HCT116 (cell line): ENCODE data around the gene PPEF2. TPM values are rescaled to one million over a fixed set of nuclear protein-coding genes. Genes with fewer than 3 reads are reported as not detected.

ENCODE experiments used
- ATAC-seq: fragments of 200-7000 bp; cut with Tn5 transposase; 2 replicates; pipeline ENCODE4 v1.9.1; 2020; ENCODE audit warnings: mild to moderate bottlenecking, moderate library complexity
- BruUV-seq: library from RNA; stranded (reverse); fragments of 400-500 nt; replicated peaks from 2 replicates; lab custom pipeline; 2021; lab: Mats Ljungman, UMichigan
- CTCF ChIA-PET: fragments of 300-600 bp; sonication (Branson Sonifier 250); formaldehyde crosslinking; loops from one replicate; lab custom pipeline; 2021; ENCODE audit warnings: antibody characterized with exemption; lab: Charles Lee
- POLR2A ChIA-PET: fragments of 300-600, 350-600 bp; sonication (Branson Sonifier 250); formaldehyde crosslinking; loops from one replicate; lab custom pipeline; 2021; ENCODE audit warnings: antibody characterized with exemption; lab: Charles Lee
- RAD21 ChIA-PET, 2 experiments: fragments of 300-600 bp; sonication (Branson Sonifier 250); formaldehyde crosslinking; loops; one replicate each; lab custom pipeline; 2023; ENCODE audit warnings: low total read pairs in 2 of 2; ENCODE audit not compliant: uncharacterized antibody in 2 of 2, unreplicated experiment in 2 of 2, low non-redundant PET in 1 of 2; lab: Charles Lee
- DNase-seq: peaks from one replicate; pipeline ENCODE4 v3.0.0-alpha.2; 2010; ENCODE audit warnings: low read depth, low spot score
- H2AFZ ChIP-seq: fragments of 200-600 bp; shearing (Covaris generic), sonication (generic); 2 replicates; pipeline ENCODE4 v1.6.1; 2017; ENCODE audit warnings: low read depth, mixed run types, mixed read lengths, antibody characterized with exemption, low read length; ENCODE audit not compliant: poor library complexity, severe bottlenecking
- H3K27ac ChIP-seq: 2 replicates; pipeline ENCODE4 v1.5.1; 2012; ENCODE audit warnings: low read depth, low read length
- H3K27me3 ChIP-seq: fragments of 200-600 bp; sonication (generic); 2 replicates; pipeline ENCODE4 v1.6.1; 2016; ENCODE audit warnings: mixed run types, low read length, mixed read lengths; ENCODE audit not compliant: insufficient read depth
- H3K36me3 ChIP-seq, 2 experiments: fragments of 200-500 bp in 1 of 2; fragments of 200-600 bp in 1 of 2; sonication (Bioruptor generic) in 1 of 2; sonication (generic) in 1 of 2; 2 replicates each; pipeline versions ENCODE4 v1.5.1 to v1.6.1; 2014 to 2016; ENCODE audit warnings: low read length in 2 of 2, inconsistent platforms in 1 of 2, mixed read lengths in 1 of 2, mixed run types in 1 of 2; ENCODE audit not compliant: insufficient read depth in 2 of 2, control insufficient read depth in 1 of 2
- H3K4me1 ChIP-seq, 2 experiments: fragments of 200-600 bp in 1 of 2; sonication (generic) in 1 of 2; 2 replicates each; pipeline versions ENCODE4 v1.5.1 to v1.6.1; 2012 to 2017; ENCODE audit warnings: low read length in 2 of 2, inconsistent platforms in 1 of 2, mild to moderate bottlenecking in 1 of 2, mixed read lengths in 1 of 2, mixed run types in 1 of 2, moderate library complexity in 1 of 2; ENCODE audit not compliant: insufficient read depth in 2 of 2, control insufficient read depth in 1 of 2
- H3K4me2 ChIP-seq: fragments of 200-600 bp; sonication (generic); 2 replicates; pipeline ENCODE4 v1.6.1; 2017; ENCODE audit warnings: mixed run types, low read length, mixed read lengths
- H3K4me3 ChIP-seq, 2 experiments: fragments of 200-600 bp in 1 of 2; sonication (generic) in 1 of 2; replicated peaks in 1 of 2; 2 replicates each; pipeline ENCODE4 v1.5.1; 2011 to 2016; ENCODE audit warnings: low read length in 2 of 2, control low read depth in 1 of 2, low read depth in 1 of 2, mild to moderate bottlenecking in 1 of 2, mixed read lengths in 1 of 2, mixed run types in 1 of 2
- H3K79me2 ChIP-seq: fragments of 200-600 bp; sonication (generic); 2 replicates; pipeline ENCODE4 v1.6.1; 2017; ENCODE audit warnings: mild to moderate bottlenecking, mixed run types, low read length, moderate library complexity, mixed read lengths; ENCODE audit not compliant: insufficient read depth
- H3K9ac ChIP-seq: fragments of 200-600 bp; sonication (generic); 2 replicates; pipeline ENCODE4 v1.6.1; 2016; ENCODE audit warnings: low read length, mixed read lengths
- H3K9me2 ChIP-seq: fragments of 200-600 bp; sonication (generic), shearing (Covaris generic); 2 replicates; pipeline ENCODE4 v1.6.1; 2017; ENCODE audit warnings: mixed run types, mild to moderate bottlenecking, moderate library complexity; ENCODE audit not compliant: insufficient read depth
- H3K9me3 ChIP-seq, 2 experiments: fragments of 200-500 bp in 1 of 2; fragments of 200-600 bp in 1 of 2; sonication (Bioruptor generic) in 1 of 2; sonication (generic) in 1 of 2; 2 replicates each; pipeline ENCODE4 v1.6.1; 2014 to 2017; ENCODE audit warnings: low read length in 2 of 2, mixed read lengths in 2 of 2, inconsistent platforms in 1 of 2, low read depth in 1 of 2, mild to moderate bottlenecking in 1 of 2, mixed run types in 1 of 2, moderate library complexity in 1 of 2; ENCODE audit not compliant: control insufficient read depth in 1 of 2, insufficient read depth in 1 of 2
- H4K20me1 ChIP-seq: fragments of 200-600 bp; sonication (generic), shearing (Covaris generic); 2 replicates; pipeline ENCODE4 v1.6.1; 2017; ENCODE audit warnings: mixed run types, mild to moderate bottlenecking, moderate library complexity; ENCODE audit not compliant: insufficient read depth
- ATF3 ChIP-seq: IDR thresholded peaks from 2 replicates; pipeline ENCODE4 v1.6.1; 2012
- CEBPB ChIP-seq: IDR thresholded peaks from 2 replicates; pipeline ENCODE4 v1.6.1; 2012; ENCODE audit warnings: low read depth
- CTCF ChIP-seq, 3 experiments: fragments of 200-600 bp in 1 of 3; sonication (generic) in 1 of 3; IDR thresholded peaks in 2 of 3; conservative IDR thresholded peaks in 1 of 3; 2 replicates each; pipeline ENCODE4 v1.5.1; 2012 to 2017; ENCODE audit warnings: low read depth in 2 of 3, low read length in 2 of 3, antibody characterized with exemption in 1 of 3, borderline replicate concordance in 1 of 3, control low read depth in 1 of 3, mild to moderate bottlenecking in 1 of 3, mixed read lengths in 1 of 3, mixed run types in 1 of 3, moderate library complexity in 1 of 3; ENCODE audit not compliant: insufficient read depth in 1 of 3
- ELF1 ChIP-seq: IDR thresholded peaks from 2 replicates; pipeline ENCODE4 v1.6.1; 2012; ENCODE audit warnings: low read depth, borderline replicate concordance
- EZH2 ChIP-seq: fragments of 200-600 bp; sonication (generic); IDR thresholded peaks from 2 replicates; pipeline ENCODE4 v1.6.1; 2017; ENCODE audit warnings: antibody characterized with exemption, mixed run types
- EZH2phosphoT487 ChIP-seq: fragments of 200-600 bp; IDR thresholded peaks from 2 replicates; pipeline ENCODE4 v1.6.1; 2018; ENCODE audit warnings: antibody characterized with exemption, borderline replicate concordance
- POLR2A ChIP-seq: IDR thresholded peaks from 2 replicates; pipeline ENCODE4 v1.7.0; 2011; ENCODE audit warnings: borderline replicate concordance; ENCODE audit not compliant: insufficient read depth, insufficient read length; ENCODE audit errors: extremely low read depth
- POLR2AphosphoS5 ChIP-seq: IDR thresholded peaks from 2 replicates; pipeline ENCODE4 v1.6.1; 2011; ENCODE audit warnings: mild to moderate bottlenecking, low read depth, low read length, moderate library complexity
- RAD21 ChIP-seq: IDR thresholded peaks from 2 replicates; pipeline ENCODE4 v1.6.1; 2012; ENCODE audit warnings: low read depth, mild to moderate bottlenecking
- REST ChIP-seq: IDR thresholded peaks from 2 replicates; pipeline ENCODE4 v1.6.1; 2012; ENCODE audit warnings: low read depth
- SIN3A ChIP-seq: IDR thresholded peaks from 2 replicates; pipeline ENCODE4 v1.6.1; 2012; ENCODE audit warnings: low read depth
- SP1 ChIP-seq: IDR thresholded peaks from 2 replicates; pipeline ENCODE4 v1.6.1; 2012; ENCODE audit warnings: low read depth
- SRF ChIP-seq: IDR thresholded peaks from 2 replicates; pipeline ENCODE4 v1.6.1; 2012; ENCODE audit warnings: low read depth
- TCF7L2 ChIP-seq: IDR thresholded peaks from 2 replicates; pipeline ENCODE4 v1.7.0; 2011; ENCODE audit warnings: borderline replicate concordance, inconsistent platforms; ENCODE audit not compliant: insufficient read depth, insufficient read length; ENCODE audit errors: extremely low read depth
- YY1 ChIP-seq: IDR thresholded peaks from 2 replicates; pipeline ENCODE4 v1.6.1; 2011; ENCODE audit warnings: low read length, low read depth, moderate library complexity, mild to moderate bottlenecking; ENCODE audit not compliant: insufficient replicate concordance; ENCODE audit errors: extremely low read depth
- ZNF274 ChIP-seq: fragments of 200-500 bp; sonication (Bioruptor generic); IDR thresholded peaks from 2 replicates; pipeline ENCODE4 v1.6.1; 2014; ENCODE audit warnings: mild to moderate bottlenecking, low read depth, low read length, inconsistent platforms
- intact Hi-C: fragments of 100-400 bp; cut with micrococcal nuclease; formaldehyde crosslinking; loops from 2 replicates; pipeline ENCODE4 v1.10.0; 2022
- total RNA-seq: library from RNA; stranded (reverse); gene quantifications from one replicate; pipeline ENCODE4 v1.2.1, GENCODE V29; 2021; ENCODE audit not compliant: unreplicated experiment

PPEF2 gene
- total RNA-seq, 1 experiment from 2014 or later, result not detected

- peak; percentile 75 for ATAC-seq
- H3K9me3 ChIP-seq, result no peaks in the 10 kb centered on the region
- no peaks in the 10 kb centered on the region for H3K27me3 ChIP-seq
- ChIA-PET CTCF (interaction anchor here (1.0 to 2.2 kb wide), 6 partner anchors 8 to 147 kb away, joined by 3 to 5 read pairs (median 4); no protein-coding TSS in a partner anchor), POLR2A (no interaction called here), RAD21 (interaction anchor here in 1 of 2 experiments (0.5 kb wide), 1 partner anchor 50 kb away, joined by 3 read pairs; the partner anchor contains the start of gene SDAD1)
- H3K27ac ChIP-seq, result peak overlapping the region; percentile 84
- H4K20me1 ChIP-seq, result no peaks in the 10 kb centered on the region
- H3K4me1 ChIP-seq, result peaks cover 6 to 19% of the 10 kb centered on the region in 2 experiments
- peak; percentile 36 for DNase-seq
- H3K4me2 ChIP-seq, result peak overlapping the region; percentile 99
- intact Hi-C loops, result loop anchor here (2.0 kb wide), 1 partner anchor 51 kb away; the partner anchor contains the start of gene SDAD1
- TSS peak; percentile 46 for BruUV-seq
- H3K4me3 ChIP-seq, result peak overlapping the region; percentile 74 to 91
- H3K79me2 ChIP-seq, result no peaks in the 10 kb centered on the region
- peak overlapping the region; percentile 87 for H2AFZ ChIP-seq
- no peaks in the 10 kb centered on the region for H3K9me2 ChIP-seq
- TF ChIP-seq POLR2AphosphoS5 (peak; percentile 53; the same call in 1 of the 2 replicates), SRF (no peak), ZNF274 (no peak), YY1 (no peak), SP1 (no peak), CEBPB (no peak), EZH2 (no peak), CTCF (IDR thresholded peaks at IDR 0.05 in 2 of 3, conservative IDR thresholded peaks at IDR 0.05 in 1 of 3; ENCODE audit: borderline replicate concordance in 1 of 3, insufficient read depth in 1 of 3, low read depth in 2 of 3, low read length in 2 of 3) (no peak), RAD21 (no peak), REST (no peak), TCF7L2 (peak; percentile 76), EZH2phosphoT487 (no peak), SIN3A (no peak; the same call in 1 of the 2 replicates), ATF3 (no peak), POLR2A (no peak), ELF1 (no peak)
- peak overlapping the region; percentile 82 for H3K9ac ChIP-seq
- peaks cover 0 to 6% of the 10 kb centered on the region in 2 experiments; a peak in 1 of 4 replicates for H3K36me3 ChIP-seq
These were observed 37.8 kb upstream of the PPEF2 start for GRCh38 chr4:75939890-75940691.
